Panc1 (cell line): ENCODE measurements around the gene SGCG. TPM values are rescaled to one million over a fixed set of nuclear protein-coding genes. Genes with fewer than 3 reads are reported as not detected.

Experiments
- ATAC-seq: fragments of 200-7000 bp; cut with Tn5 transposase; 2 replicates; pipeline ENCODE4 v1.9.1; 2020; ENCODE audit warnings: mild to moderate bottlenecking, moderate library complexity
- BruUV-seq: library from RNA; stranded (reverse); fragments of 400-500 nt; replicated peaks from 2 replicates; lab custom pipeline; 2021; lab: Mats Ljungman, UMichigan
- CTCF ChIA-PET: fragments of 300-600 bp; sonication (Branson Sonifier 250); formaldehyde crosslinking; loops from one replicate; lab custom pipeline; 2022; ENCODE audit warnings: antibody characterized with exemption; lab: Charles Lee
- POLR2A ChIA-PET: fragments of 300-600 bp; sonication (Branson Sonifier 250); formaldehyde crosslinking; loops from one replicate; lab custom pipeline; 2022; ENCODE audit warnings: antibody characterized with exemption; lab: Charles Lee
- DNase-seq: peaks from one replicate; pipeline ENCODE4 v3.0.0-alpha.2; 2010; ENCODE audit warnings: low read depth, low spot score
- H3K27ac ChIP-seq: 2 replicates; pipeline ENCODE4 v1.5.1; 2011; ENCODE audit warnings: mild to moderate bottlenecking, low read length, inconsistent platforms
- H3K27me3 ChIP-seq: fragments of 200-500 bp; sonication (Bioruptor generic); 2 replicates; pipeline ENCODE4 v1.6.0; 2014; ENCODE audit warnings: low read length, inconsistent platforms; ENCODE audit not compliant: control insufficient read depth, insufficient read depth
- H3K36me3 ChIP-seq: fragments of 200-500 bp; sonication (Bioruptor generic); 2 replicates; pipeline ENCODE4 v1.5.1; 2014; ENCODE audit warnings: inconsistent platforms, mild to moderate bottlenecking, low read length, moderate library complexity; ENCODE audit not compliant: control insufficient read depth, insufficient read depth
- H3K4me1 ChIP-seq: 2 replicates; pipeline ENCODE4 v1.5.1; 2011; ENCODE audit warnings: inconsistent platforms, mild to moderate bottlenecking, low read length, moderate library complexity; ENCODE audit not compliant: control insufficient read depth, insufficient read depth
- H3K4me3 ChIP-seq, 2 experiments: 2 replicates each; pipeline ENCODE4 v1.5.1; 2011 to 2012; ENCODE audit warnings: low read depth in 2 of 2, low read length in 2 of 2, mild to moderate bottlenecking in 2 of 2, inconsistent platforms in 1 of 2, moderate library complexity in 1 of 2
- H3K9me3 ChIP-seq: fragments of 200-500 bp; sonication (Bioruptor generic); 2 replicates; pipeline ENCODE4 v1.5.1; 2014; ENCODE audit warnings: low read depth, mild to moderate bottlenecking, inconsistent platforms, low read length, moderate library complexity; ENCODE audit not compliant: control insufficient read depth, insufficient read depth
- CTCF ChIP-seq: fragments of 450-650 bp; IDR thresholded peaks from 2 replicates; pipeline ENCODE4 v1.5.1; 2017; ENCODE audit warnings: mild to moderate bottlenecking
- POLR2AphosphoS5 ChIP-seq: IDR thresholded peaks from 2 replicates; pipeline ENCODE4 v1.6.1; 2012; ENCODE audit warnings: mild to moderate bottlenecking, low read depth, low read length, moderate library complexity
- REST ChIP-seq, 2 experiments: IDR thresholded peaks; 2 replicates each; pipeline ENCODE4 v1.6.1; 2011 to 2012; ENCODE audit warnings: low read depth in 2 of 2, control low read depth in 1 of 2, low read length in 1 of 2, mild to moderate bottlenecking in 1 of 2, moderate library complexity in 1 of 2; ENCODE audit not compliant: insufficient read depth in 1 of 2
- SIN3A ChIP-seq: IDR thresholded peaks from 2 replicates; pipeline ENCODE4 v1.6.1; 2012; ENCODE audit warnings: low read depth, mild to moderate bottlenecking, low read length, moderate library complexity, borderline replicate concordance; ENCODE audit not compliant: insufficient read depth
- TCF7L2 ChIP-seq: IDR thresholded peaks from 2 replicates; pipeline ENCODE4 v1.6.1; 2011; ENCODE audit warnings: mild to moderate bottlenecking, low read depth, low read length, inconsistent platforms
- in situ Hi-C: cut with HindIII; loops from 2 replicates; pipeline ENCODE4 v1.10.0; 2016; ENCODE audit warnings: low sequenced_read_pairs, low pct_unique_long_range_greater_than_20kb
- intact Hi-C: fragments of 100-400 bp; cut with micrococcal nuclease; formaldehyde crosslinking; loops from one replicate; pipeline ENCODE4 v1.10.0; 2022; ENCODE audit not compliant: unreplicated experiment
- total RNA-seq: library from RNA; stranded (reverse); gene quantifications from one replicate; pipeline ENCODE4 v1.2.1, GENCODE V29; 2021; ENCODE audit not compliant: unreplicated experiment

SGCG gene
- total RNA-seq, 1 experiment from 2014 or later, result not detected

- TF ChIP-seq POLR2AphosphoS5, result no peak
- no peak for TF ChIP-seq CTCF
- no peak for ATAC-seq
- ChIA-PET CTCF (no interaction called here), POLR2A (no interaction called here)
- H3K4me1 ChIP-seq, result no peaks in the 10 kb centered on the region
- in situ Hi-C loops, result no loop called here
- intact Hi-C loops, result no loop called here
- H3K36me3 ChIP-seq, result no peaks in the 10 kb centered on the region
- H3K4me3 ChIP-seq, result no peak overlapping the region
- no peaks in the 10 kb centered on the region for H3K9me3 ChIP-seq
- DNase-seq, result no peak
- no TSS peak for BruUV-seq
- no peaks in the 10 kb centered on the region for H3K27me3 ChIP-seq
- no peak overlapping the region for H3K27ac ChIP-seq
Observed at GRCh38 chr13:23202383-23202782, 21.6 kb downstream of the SGCG start.

DNA sequence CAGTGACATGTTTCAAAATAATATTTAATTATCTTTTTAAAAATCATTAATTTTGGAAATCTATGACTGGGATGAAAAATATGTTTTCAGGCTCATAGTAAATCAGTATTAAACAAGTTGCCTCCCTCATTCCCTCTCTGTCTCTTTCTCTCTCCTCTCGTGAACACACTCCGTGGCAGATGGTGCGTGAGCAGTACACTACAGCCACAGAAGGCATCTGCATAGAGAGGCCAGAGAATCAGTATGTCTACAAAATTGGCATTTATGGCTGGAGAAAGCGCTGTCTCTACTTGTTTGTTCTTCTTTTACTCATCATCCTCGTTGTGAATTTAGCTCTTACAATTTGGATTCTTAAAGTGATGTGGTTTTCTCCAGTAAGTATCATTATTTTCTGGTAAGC lies 22.7 kb downstream of the SGCG start:
- H3K36me3 ChIP-seq, result no peaks in the 10 kb centered on the region
- in situ Hi-C loops, result no loop called here
- ATAC-seq (no peak), DNase-seq (no peak)
- ChIA-PET POLR2A (no interaction called here), CTCF (no interaction called here)
- no peaks in the 10 kb centered on the region for H3K4me1 ChIP-seq
- no TSS peak for BruUV-seq
- no peak overlapping the region for H3K27ac ChIP-seq
- H3K4me3 ChIP-seq, result no peak overlapping the region
- no peaks in the 10 kb centered on the region for H3K27me3 ChIP-seq
- intact Hi-C loops, result no loop called here
- no peak for TF ChIP-seq TCF7L2
- no peak for TF ChIP-seq REST (IDR thresholded peaks at IDR 0.05; ENCODE audit: insufficient read depth in 1 of 2, low read depth in 2 of 2, low read length in 1 of 2)
- TF ChIP-seq CTCF, result no peak
- TF ChIP-seq POLR2AphosphoS5, result no peak
- H3K9me3 ChIP-seq, result no peaks in the 10 kb centered on the region

DNA sequence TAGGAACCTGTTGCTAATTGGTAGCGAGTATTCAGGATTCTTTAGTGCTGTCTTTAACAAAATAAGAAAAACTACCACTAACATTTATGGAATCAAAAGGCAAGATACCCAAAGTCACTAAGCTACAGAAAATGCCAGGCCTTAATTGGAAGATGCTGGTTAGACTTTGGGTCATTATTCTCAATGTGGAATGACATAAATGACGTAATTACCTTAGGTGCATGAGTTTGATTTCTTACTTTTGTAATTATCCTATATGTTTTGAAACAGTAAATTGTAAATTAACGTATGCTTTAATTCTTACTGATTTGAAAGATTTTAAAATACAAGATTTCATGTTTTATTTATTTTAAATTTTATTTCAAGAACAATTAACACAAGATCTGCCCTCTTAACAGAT lies 25.0 kb downstream of the SGCG start:
- no peak for DNase-seq
- no peaks in the 10 kb centered on the region for H3K36me3 ChIP-seq
- TF ChIP-seq REST (IDR thresholded peaks at IDR 0.05; ENCODE audit: insufficient read depth in 1 of 2, low read depth in 2 of 2, low read length in 1 of 2), result no peak
- no peak for TF ChIP-seq SIN3A
- ChIA-PET POLR2A (no interaction called here), CTCF (no interaction called here)
- H3K4me3 ChIP-seq, result no peak overlapping the region
- in situ Hi-C loops (no loop called here), intact Hi-C loops (no loop called here)
- ATAC-seq, result no peak
- no TSS peak for BruUV-seq
- H3K27me3 ChIP-seq, result no peaks in the 10 kb centered on the region
- H3K27ac ChIP-seq, result no peak overlapping the region
- H3K4me1 ChIP-seq, result no peaks in the 10 kb centered on the region
- no peaks in the 10 kb centered on the region for H3K9me3 ChIP-seq
